Progenitor cell of endocrine pancreas (in vitro differentiated cells): ENCODE results near the gene PEAR1. TPM values are rescaled to one million over a fixed set of nuclear protein-coding genes. Genes with fewer than 3 reads are reported as not detected.

Experiments
- DNase-seq: peaks from one replicate; pipeline ENCODE4 v3.0.0; 2021; ENCODE audit warnings: low spot score; ENCODE audit not compliant: unreplicated experiment
- H3K27ac Mint-ChIP-seq: 2 replicates; pipeline ENCODE4 v1.8.0; 2021; ENCODE audit warnings: mild to moderate bottlenecking, moderate library complexity, mixed read lengths
- H3K27me3 Mint-ChIP-seq: 2 replicates; pipeline ENCODE4 v1.8.0; 2021; ENCODE audit warnings: mixed read lengths
- H3K36me3 Mint-ChIP-seq: 2 replicates; pipeline ENCODE4 v1.8.0; 2022; ENCODE audit warnings: mixed read lengths; ENCODE audit not compliant: insufficient read depth
- H3K4me1 Mint-ChIP-seq: 2 replicates; pipeline ENCODE4 v1.8.0; 2021; ENCODE audit warnings: low read depth, mixed read lengths
- H3K4me3 Mint-ChIP-seq: 2 replicates; pipeline ENCODE4 v1.8.0; 2021; ENCODE audit warnings: low read depth, mild to moderate bottlenecking, moderate library complexity, mixed read lengths
- H3K9me3 Mint-ChIP-seq: 2 replicates; pipeline ENCODE4 v1.8.0; 2021; ENCODE audit warnings: low read depth, mixed read lengths
- total RNA-seq: library from RNA; stranded (reverse); gene quantifications from 2 replicates; pipeline ENCODE4 v1.2.1, GENCODE V29; 2021
- TF ChIP-seq, protein P1 (sequence below): fragments of 200-600 bp; sonication (generic); IDR thresholded peaks from one replicate; pipeline ENCODE4 v1.5.0; 2021; ENCODE audit warnings: antibody characterized with exemption, mild to moderate bottlenecking; ENCODE audit not compliant: unreplicated experiment

Gene PEAR1
- total RNA-seq, 1 donor from 2014 or later: not detected

- Mint-ChIP-seq H3K36me3 (peaks cover 4% of the 10 kb centered on the region), H3K27me3 (peaks cover 67% of the 10 kb centered on the region), H3K4me1 (peaks cover 6% of the 10 kb centered on the region)
Measured at GRCh38 chr1:156929596-156930238, 36.2 kb downstream of the PEAR1 start.

DNA sequence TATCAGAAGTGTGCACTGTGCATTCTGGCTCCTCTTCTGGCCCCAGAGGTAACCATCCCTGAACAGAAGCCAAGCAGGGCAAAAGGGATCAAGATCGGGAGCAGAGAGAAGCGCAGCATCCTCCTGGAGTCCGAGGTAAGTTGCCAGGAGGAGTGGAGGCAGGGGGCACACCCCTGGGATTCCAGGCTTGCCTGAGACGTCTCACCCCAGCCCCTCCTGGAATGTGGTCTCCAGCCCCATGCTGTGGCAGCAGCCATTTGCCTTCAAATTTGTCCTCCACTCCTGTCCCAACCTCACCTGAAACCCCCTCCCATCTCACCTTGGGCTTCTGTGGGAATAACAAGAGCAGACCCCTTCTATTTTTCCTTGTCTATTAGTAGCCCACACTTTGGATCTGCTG, 37.0 kb downstream of the PEAR1 start:
- Mint-ChIP-seq H3K27me3 (peaks cover 59% of the 10 kb centered on the region), H3K27ac (no peak overlapping the region)
- DNase-seq: no peak

More at GRCh38 chr1:156929596-156930238, 36.2 kb downstream of the PEAR1 start:
- no peak for DNase-seq
- Mint-ChIP-seq H3K4me3 (no peak overlapping the region), H3K27ac (no peak overlapping the region), H3K9me3 (no peaks in the 10 kb centered on the region)
- TF ChIP-seq, protein P1, sequence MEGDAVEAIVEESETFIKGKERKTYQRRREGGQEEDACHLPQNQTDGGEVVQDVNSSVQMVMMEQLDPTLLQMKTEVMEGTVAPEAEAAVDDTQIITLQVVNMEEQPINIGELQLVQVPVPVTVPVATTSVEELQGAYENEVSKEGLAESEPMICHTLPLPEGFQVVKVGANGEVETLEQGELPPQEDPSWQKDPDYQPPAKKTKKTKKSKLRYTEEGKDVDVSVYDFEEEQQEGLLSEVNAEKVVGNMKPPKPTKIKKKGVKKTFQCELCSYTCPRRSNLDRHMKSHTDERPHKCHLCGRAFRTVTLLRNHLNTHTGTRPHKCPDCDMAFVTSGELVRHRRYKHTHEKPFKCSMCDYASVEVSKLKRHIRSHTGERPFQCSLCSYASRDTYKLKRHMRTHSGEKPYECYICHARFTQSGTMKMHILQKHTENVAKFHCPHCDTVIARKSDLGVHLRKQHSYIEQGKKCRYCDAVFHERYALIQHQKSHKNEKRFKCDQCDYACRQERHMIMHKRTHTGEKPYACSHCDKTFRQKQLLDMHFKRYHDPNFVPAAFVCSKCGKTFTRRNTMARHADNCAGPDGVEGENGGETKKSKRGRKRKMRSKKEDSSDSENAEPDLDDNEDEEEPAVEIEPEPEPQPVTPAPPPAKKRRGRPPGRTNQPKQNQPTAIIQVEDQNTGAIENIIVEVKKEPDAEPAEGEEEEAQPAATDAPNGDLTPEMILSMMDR: no peak

DNA sequence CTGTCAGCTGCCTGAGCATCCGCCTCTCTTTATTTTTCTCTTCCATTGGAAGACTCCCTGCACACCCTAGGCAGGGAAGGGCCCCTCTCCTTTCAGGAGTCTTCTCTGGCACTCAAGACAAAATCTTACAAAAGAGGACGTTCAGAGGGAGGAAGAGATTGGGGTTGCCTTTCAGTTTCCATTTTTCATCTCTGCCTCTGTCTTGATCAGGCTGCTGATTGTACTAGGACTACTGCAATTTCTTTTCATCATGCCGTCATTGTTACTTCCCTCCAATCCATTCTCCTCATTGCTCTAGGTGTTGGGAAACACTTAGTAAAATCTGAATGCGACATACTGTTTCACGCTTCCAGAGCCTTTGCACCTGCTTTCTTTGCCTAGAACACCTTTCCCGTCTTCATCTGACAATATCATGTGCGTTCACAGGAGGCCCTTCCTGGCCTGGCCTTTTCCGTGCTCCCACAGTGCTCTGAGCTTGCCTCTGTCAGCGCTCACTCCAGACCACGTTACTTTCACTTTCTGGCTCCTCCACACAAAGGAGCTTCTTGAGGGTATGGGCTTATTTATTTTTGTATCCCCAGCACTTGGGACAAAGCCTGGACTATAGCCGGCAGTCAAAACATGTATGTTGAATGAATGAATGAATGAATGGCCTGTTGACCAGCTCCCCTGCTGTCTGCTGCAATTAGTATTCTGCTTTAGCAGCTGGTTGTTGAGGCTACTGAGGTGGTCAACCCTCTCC, 37.9 kb downstream of the PEAR1 start:
- Mint-ChIP-seq H3K4me3 (no peak overlapping the region), H3K36me3 (peaks cover 5% of the 10 kb centered on the region), H3K4me1 (peaks cover 6% of the 10 kb centered on the region), H3K27me3 (peaks cover 50% of the 10 kb centered on the region), H3K9me3 (no peaks in the 10 kb centered on the region), H3K27ac (no peak overlapping the region)
- DNase-seq: no peak
- TF ChIP-seq, protein P1: no peak

More for the DNA sequence above, 37.0 kb downstream of the PEAR1 start:
- Mint-ChIP-seq H3K9me3 (no peaks in the 10 kb centered on the region), H3K4me3 (no peak overlapping the region), H3K4me1 (peaks cover 6% of the 10 kb centered on the region), H3K36me3 (peaks cover 5% of the 10 kb centered on the region)
- TF ChIP-seq, protein P1: no peak

DNA sequence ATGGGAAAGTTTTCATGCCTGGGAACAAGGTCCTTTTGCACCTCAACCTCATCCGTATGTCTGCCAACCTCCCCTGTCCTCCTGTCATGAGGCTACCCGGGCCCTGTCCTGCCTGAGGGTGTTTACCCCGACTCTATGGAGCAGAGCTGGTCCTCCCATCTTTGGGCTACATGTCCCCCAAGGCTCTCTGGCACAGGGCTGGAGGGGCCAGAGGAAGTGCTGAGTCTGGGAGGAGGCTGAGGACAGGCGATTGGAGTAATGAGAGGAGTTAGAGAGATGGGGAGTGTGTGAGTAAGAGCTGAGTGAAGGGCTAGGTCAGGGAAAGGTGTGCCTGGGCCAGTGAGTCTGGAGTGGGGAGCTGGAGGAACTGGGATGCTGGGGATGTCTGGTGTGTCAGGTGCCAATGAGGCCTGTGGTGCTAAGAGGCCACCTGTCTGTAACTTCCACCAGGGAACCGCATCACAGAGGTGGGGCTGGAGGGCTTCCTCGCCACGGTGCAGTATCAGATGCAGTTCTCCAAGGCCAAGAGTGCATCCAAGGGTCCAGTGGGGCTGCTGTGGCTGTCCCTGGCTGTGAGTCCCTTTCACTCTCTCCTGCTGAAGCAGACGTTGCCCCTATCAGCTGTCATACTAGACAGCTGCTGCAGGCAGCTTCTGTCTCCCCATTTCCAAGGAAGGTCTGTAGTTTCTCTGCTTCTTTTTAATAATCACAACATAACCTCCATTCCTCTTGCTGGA, 38.6 kb downstream of the PEAR1 start:
- no peak for DNase-seq
- Mint-ChIP-seq H3K36me3 (peaks cover 5% of the 10 kb centered on the region), H3K4me1 (peaks cover 5% of the 10 kb centered on the region), H3K27ac (no peak overlapping the region), H3K9me3 (no peaks in the 10 kb centered on the region), H3K4me3 (no peak overlapping the region), H3K27me3 (peaks cover 42% of the 10 kb centered on the region)
- TF ChIP-seq, protein P1: no peak

GRCh38 chr1:156933136-156933535, 39.6 kb downstream of the PEAR1 start:
- Mint-ChIP-seq H3K27me3 (peaks cover 34% of the 10 kb centered on the region), H3K4me1 (peaks cover under 1% of the 10 kb centered on the region), H3K27ac (no peak overlapping the region), H3K4me3 (no peak overlapping the region), H3K9me3 (no peaks in the 10 kb centered on the region), H3K36me3 (peaks cover 5% of the 10 kb centered on the region)
- no peak for DNase-seq
- TF ChIP-seq, protein P1: no peak
